Measurements from ENCODE around the gene KRTAP5-1.
"Not testable (repeated sequence)": the region's sequence is repeated elsewhere in the genome, so short reads cannot be mapped to it uniquely, and the experiment has no call there.

KRTAP5-1 gene

DNA sequence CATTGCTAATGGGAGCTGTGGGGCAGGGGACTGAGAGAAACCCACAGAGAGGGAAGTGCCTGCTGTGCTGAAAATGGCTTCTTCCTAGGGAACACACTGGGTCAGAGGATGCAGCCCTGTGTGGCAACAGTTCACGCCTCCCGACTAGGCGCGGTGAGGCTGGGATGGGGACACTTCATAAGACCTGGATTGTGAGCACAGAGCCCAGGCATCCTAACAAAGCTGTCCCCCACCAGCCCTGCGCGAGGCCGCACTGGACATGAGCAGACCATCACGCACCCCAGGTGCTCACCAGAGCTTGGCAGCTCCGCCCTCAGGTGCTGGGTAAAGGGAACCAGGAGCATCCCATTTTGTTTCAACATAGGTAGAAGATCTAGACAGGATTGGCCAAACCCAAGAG, 38.6 kb upstream of the KRTAP5-1 start:
- 86 to 90% methylated on average over 9 of the region's 9 CpGs for WGBS, 2 experiments
- no peaks in the 10 kb centered on the region for H3K27me3 ChIP-seq (ENCODE audit: control insufficient read depth, insufficient read depth, low read length, poor library complexity, severe bottlenecking)
- no peaks in the 10 kb centered on the region for H3K9me3 ChIP-seq (ENCODE audit: control insufficient read depth, low read length)
- H3K4me3 ChIP-seq (ENCODE audit: insufficient read depth, low read depth, low read length): no peak overlapping the region
- H3K36me3 ChIP-seq (ENCODE audit: control insufficient read depth, insufficient read depth, low read length): no peaks in the 10 kb centered on the region
- no peak overlapping the region for H3K27ac ChIP-seq (ENCODE audit: insufficient read depth, low read depth, low read length, poor library complexity, severe bottlenecking)
- H3K4me1 ChIP-seq (ENCODE audit: control insufficient read depth, insufficient read depth, low read length): no peaks in the 10 kb centered on the region

GRCh38 chr11:1622086-1622485, 37.0 kb upstream of the KRTAP5-1 start, which contains the start of gene KRTAP5-4:
Gene KRTAP5-4, minus strand, starts transcription at chr11:1622138. Its CDS starts 45 bp downstream, at chr11:1622093.
- H3K4me1 ChIP-seq (ENCODE audit: control insufficient read depth, insufficient read depth, low read length): no peaks in the 10 kb centered on the region
- no peak within 1 kb of the TSS for H3K4me3 ChIP-seq (ENCODE audit: insufficient read depth, low read depth, low read length)
- H3K9me3 ChIP-seq (ENCODE audit: control insufficient read depth, low read length): no peaks in the 10 kb centered on the region
- no peak within 1 kb of the TSS for H3K27ac ChIP-seq (ENCODE audit: insufficient read depth, low read depth, low read length, poor library complexity, severe bottlenecking)
- no peaks in the 10 kb centered on the region for H3K36me3 ChIP-seq (ENCODE audit: control insufficient read depth, insufficient read depth, low read length)
- no peaks in the 10 kb centered on the region for H3K27me3 ChIP-seq (ENCODE audit: control insufficient read depth, insufficient read depth, low read length, poor library complexity, severe bottlenecking)
- 89 to 100% methylated on average over 1 of the region's 1 CpG for WGBS, 2 experiments

GRCh38 chr11:1619449-1619848, 34.4 kb upstream of the KRTAP5-1 start:
- WGBS, 2 experiments: 87 to 90% methylated on average over 10 of the region's 10 CpGs
- no peak overlapping the region for H3K27ac ChIP-seq (ENCODE audit: insufficient read depth, low read depth, low read length, poor library complexity, severe bottlenecking)
- H3K9me3 ChIP-seq (ENCODE audit: control insufficient read depth, low read length): no peaks in the 10 kb centered on the region
- no peak overlapping the region for H3K4me3 ChIP-seq (ENCODE audit: insufficient read depth, low read depth, low read length)
- no peaks in the 10 kb centered on the region for H3K36me3 ChIP-seq (ENCODE audit: control insufficient read depth, insufficient read depth, low read length)
- H3K4me1 ChIP-seq (ENCODE audit: control insufficient read depth, insufficient read depth, low read length): no peaks in the 10 kb centered on the region
- no peaks in the 10 kb centered on the region for H3K27me3 ChIP-seq (ENCODE audit: control insufficient read depth, insufficient read depth, low read length, poor library complexity, severe bottlenecking)

DNA sequence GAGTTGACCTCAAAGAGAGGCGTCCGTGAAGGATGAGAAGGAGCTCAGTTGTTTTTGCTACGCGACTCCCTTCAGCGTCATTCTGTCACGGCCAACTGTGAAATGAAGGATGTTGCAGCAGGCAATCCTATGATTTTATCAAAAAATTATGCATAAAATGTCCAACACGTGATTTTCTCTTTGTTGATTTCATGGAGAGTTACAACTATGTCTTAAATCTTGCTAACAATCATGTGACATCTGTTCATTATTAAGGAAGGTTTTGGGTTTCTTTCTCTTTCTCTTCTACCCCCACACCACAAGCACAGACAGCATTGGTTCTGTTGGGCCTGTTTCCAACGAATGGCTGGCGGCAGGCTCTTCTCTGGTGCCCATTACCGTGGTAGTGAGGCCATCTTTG, 33.1 kb upstream of the KRTAP5-1 start:
- 77 to 82% methylated on average over 9 to 10 of the region's 10 CpGs for WGBS, 2 experiments
- no peaks in the 10 kb centered on the region for H3K9me3 ChIP-seq (ENCODE audit: control insufficient read depth, low read length)

GRCh38 chr11:1608363-1608762, 23.3 kb upstream of the KRTAP5-1 start, which contains the start of gene KRTAP5-3:
Gene KRTAP5-3, minus strand, starts transcription at chr11:1608463. Its CDS starts 78 bp downstream, at chr11:1608385.
- no peak within 1 kb of the TSS for H3K4me3 ChIP-seq (ENCODE audit: insufficient read depth, low read depth, low read length)
- no peak within 1 kb of the TSS for H3K27ac ChIP-seq (ENCODE audit: insufficient read depth, low read depth, low read length, poor library complexity, severe bottlenecking)
- no peaks in the 10 kb centered on the region for H3K9me3 ChIP-seq (ENCODE audit: control insufficient read depth, low read length)
- H3K27me3 ChIP-seq (ENCODE audit: control insufficient read depth, insufficient read depth, low read length, poor library complexity, severe bottlenecking): no peaks in the 10 kb centered on the region
- H3K36me3 ChIP-seq (ENCODE audit: control insufficient read depth, insufficient read depth, low read length): no peaks in the 10 kb centered on the region
- H3K4me1 ChIP-seq (ENCODE audit: control insufficient read depth, insufficient read depth, low read length): peaks cover 14% of the 10 kb centered on the region
- WGBS, 2 experiments: 77 to 85% methylated on average over 4 of the region's 4 CpGs

More for the DNA sequence above, 33.1 kb upstream of the KRTAP5-1 start:
- no peaks in the 10 kb centered on the region for H3K4me1 ChIP-seq (ENCODE audit: control insufficient read depth, insufficient read depth, low read length)
- H3K27ac ChIP-seq (ENCODE audit: insufficient read depth, low read depth, low read length, poor library complexity, severe bottlenecking): no peak overlapping the region
- no peaks in the 10 kb centered on the region for H3K27me3 ChIP-seq (ENCODE audit: control insufficient read depth, insufficient read depth, low read length, poor library complexity, severe bottlenecking)
- no peaks in the 10 kb centered on the region for H3K36me3 ChIP-seq (ENCODE audit: control insufficient read depth, insufficient read depth, low read length)
- H3K4me3 ChIP-seq (ENCODE audit: insufficient read depth, low read depth, low read length): no peak overlapping the region

GRCh38 chr11:1607901-1608300, 22.8 kb upstream of the KRTAP5-1 start:
- not testable (repeated sequence) for H3K27ac ChIP-seq (ENCODE audit: insufficient read depth, low read depth, low read length, poor library complexity, severe bottlenecking); H3K27me3 ChIP-seq (ENCODE audit: control insufficient read depth, insufficient read depth, low read length, poor library complexity, severe bottlenecking); H3K36me3 ChIP-seq (ENCODE audit: control insufficient read depth, insufficient read depth, low read length); H3K4me3 ChIP-seq (ENCODE audit: insufficient read depth, low read depth, low read length); H3K9me3 ChIP-seq (ENCODE audit: control insufficient read depth, low read length)
- peaks cover 14% of the 10 kb centered on the region for H3K4me1 ChIP-seq (ENCODE audit: control insufficient read depth, insufficient read depth, low read length)
- WGBS, 2 experiments: 76 to 84% methylated on average over 5 of the region's 5 CpGs

- H3K27ac ChIP-seq (ENCODE audit: insufficient read depth, low read depth, low read length, poor library complexity, severe bottlenecking); H3K9me3 ChIP-seq (ENCODE audit: control insufficient read depth, low read length); H3K27me3 ChIP-seq (ENCODE audit: control insufficient read depth, insufficient read depth, low read length, poor library complexity, severe bottlenecking); H3K36me3 ChIP-seq (ENCODE audit: control insufficient read depth, insufficient read depth, low read length); H3K4me3 ChIP-seq (ENCODE audit: insufficient read depth, low read depth, low read length): not testable (repeated sequence)
- 34 to 36% methylated on average over 18 of the region's 18 CpGs for WGBS, 2 experiments
- H3K4me1 ChIP-seq (ENCODE audit: control insufficient read depth, insufficient read depth, low read length): peaks cover 14% of the 10 kb centered on the region
Measured at GRCh38 chr11:1607156-1607845, 22.2 kb upstream of the KRTAP5-1 start.

DNA sequence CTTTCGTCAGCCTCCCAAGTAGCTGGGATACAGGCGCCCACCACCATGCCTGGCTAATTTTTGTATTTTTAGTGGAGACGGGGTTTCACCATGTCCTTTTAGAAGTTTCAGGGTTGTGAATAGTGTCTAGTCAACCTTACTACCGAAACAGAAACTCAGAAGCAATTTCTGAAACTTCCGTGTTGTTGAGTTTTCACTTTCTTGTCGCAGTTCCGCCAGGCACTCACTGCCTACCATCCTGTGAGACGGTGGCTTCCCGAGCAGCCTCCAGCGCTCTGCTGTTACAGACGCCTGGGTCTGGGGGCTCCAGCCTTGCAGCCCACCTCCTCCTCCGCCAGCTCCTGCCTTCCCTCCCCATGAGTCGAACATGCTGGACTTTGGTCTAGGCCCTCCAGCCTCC, 20.8 kb upstream of the KRTAP5-1 start:
- H3K36me3 ChIP-seq (ENCODE audit: control insufficient read depth, insufficient read depth, low read length); H3K9me3 ChIP-seq (ENCODE audit: control insufficient read depth, low read length); H3K27ac ChIP-seq (ENCODE audit: insufficient read depth, low read depth, low read length, poor library complexity, severe bottlenecking); H3K4me3 ChIP-seq (ENCODE audit: insufficient read depth, low read depth, low read length); H3K27me3 ChIP-seq (ENCODE audit: control insufficient read depth, insufficient read depth, low read length, poor library complexity, severe bottlenecking): not testable (repeated sequence)
- 93 to 94% methylated on average over 13 of the region's 13 CpGs for WGBS, 2 experiments
- peaks cover 14% of the 10 kb centered on the region for H3K4me1 ChIP-seq (ENCODE audit: control insufficient read depth, insufficient read depth, low read length)

DNA sequence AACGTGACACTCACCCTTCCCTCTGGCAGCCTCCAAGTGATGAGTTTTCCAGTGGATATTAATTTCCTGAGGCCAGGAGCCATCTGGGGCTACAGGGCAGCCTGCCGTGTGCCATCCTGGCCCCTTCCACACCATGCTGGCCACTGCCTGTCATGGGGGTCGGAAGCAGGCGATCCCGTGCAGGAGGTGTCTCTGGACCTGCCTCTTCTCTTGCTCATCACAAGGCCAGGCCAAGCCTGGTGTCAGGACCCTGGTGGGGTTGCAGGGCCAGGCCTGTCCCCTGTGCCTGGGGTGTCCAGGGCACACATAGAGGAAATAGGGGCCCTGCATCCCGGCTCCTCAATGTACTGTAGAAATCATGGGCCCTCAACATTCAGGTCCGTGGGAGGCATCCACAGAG, 19.6 kb upstream of the KRTAP5-1 start:
- no peak overlapping the region for H3K27ac ChIP-seq (ENCODE audit: insufficient read depth, low read depth, low read length, poor library complexity, severe bottlenecking)
- H3K36me3 ChIP-seq (ENCODE audit: control insufficient read depth, insufficient read depth, low read length): no peaks in the 10 kb centered on the region
- no peaks in the 10 kb centered on the region for H3K9me3 ChIP-seq (ENCODE audit: control insufficient read depth, low read length)
- no peaks in the 10 kb centered on the region for H3K27me3 ChIP-seq (ENCODE audit: control insufficient read depth, insufficient read depth, low read length, poor library complexity, severe bottlenecking)
- H3K4me3 ChIP-seq (ENCODE audit: insufficient read depth, low read depth, low read length): no peak overlapping the region
- WGBS, 2 experiments: 91 to 92% methylated on average over 7 of the region's 7 CpGs
- peaks cover 14% of the 10 kb centered on the region for H3K4me1 ChIP-seq (ENCODE audit: control insufficient read depth, insufficient read depth, low read length)

DNA sequence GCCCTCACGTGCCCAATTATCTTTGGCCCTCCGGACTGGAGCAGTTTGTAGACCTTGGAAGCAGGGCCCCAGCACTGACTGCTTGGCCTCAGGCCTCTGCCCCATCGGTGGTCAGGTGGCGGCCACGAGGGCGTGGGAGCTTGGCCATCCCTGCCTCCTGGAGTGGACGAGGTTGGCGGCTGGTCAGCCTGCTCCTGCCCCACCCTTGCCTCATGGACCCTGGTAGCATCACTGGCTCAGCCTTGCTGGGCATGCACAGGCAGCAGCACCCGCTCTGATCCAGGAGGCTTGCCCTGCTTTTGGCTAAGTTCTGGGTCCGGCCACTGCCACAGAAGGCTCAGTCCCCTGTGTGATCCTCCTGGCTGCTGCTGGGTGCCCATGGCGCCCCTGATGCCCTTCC, 19.1 kb upstream of the KRTAP5-1 start:
- no peaks in the 10 kb centered on the region for H3K9me3 ChIP-seq (ENCODE audit: control insufficient read depth, low read length)
- no peak overlapping the region for H3K4me3 ChIP-seq (ENCODE audit: insufficient read depth, low read depth, low read length)
- no peaks in the 10 kb centered on the region for H3K36me3 ChIP-seq (ENCODE audit: control insufficient read depth, insufficient read depth, low read length)
- H3K27ac ChIP-seq (ENCODE audit: insufficient read depth, low read depth, low read length, poor library complexity, severe bottlenecking): no peak overlapping the region
- no peaks in the 10 kb centered on the region for H3K27me3 ChIP-seq (ENCODE audit: control insufficient read depth, insufficient read depth, low read length, poor library complexity, severe bottlenecking)
- 93 to 95% methylated on average over 11 of the region's 11 CpGs for WGBS, 2 experiments
- H3K4me1 ChIP-seq (ENCODE audit: control insufficient read depth, insufficient read depth, low read length): peaks cover 14% of the 10 kb centered on the region
